Stimulated activated CD4-positive, alpha-beta T cell treated with anti-CD3 and anti-CD28 coated beads, TNF-alpha, amount 100 ng/mL, for 48 hours (primary cell): ENCODE measurements around the gene TCEANC2.
A peak's percentile ranks its signal among the peaks of the same experiment; 100 is the strongest.
"Not testable (repeated sequence)": the region's sequence is repeated elsewhere in the genome, so short reads cannot be mapped to it uniquely, and the experiment has no call there.

Experiments used
- DNase-seq, 3 donors: peaks; one replicate each; pipeline ENCODE4 v3.0.0-alpha.2; 2020; ENCODE audit warnings: low read depth in 3 of 3

The TCEANC2 gene

DNA sequence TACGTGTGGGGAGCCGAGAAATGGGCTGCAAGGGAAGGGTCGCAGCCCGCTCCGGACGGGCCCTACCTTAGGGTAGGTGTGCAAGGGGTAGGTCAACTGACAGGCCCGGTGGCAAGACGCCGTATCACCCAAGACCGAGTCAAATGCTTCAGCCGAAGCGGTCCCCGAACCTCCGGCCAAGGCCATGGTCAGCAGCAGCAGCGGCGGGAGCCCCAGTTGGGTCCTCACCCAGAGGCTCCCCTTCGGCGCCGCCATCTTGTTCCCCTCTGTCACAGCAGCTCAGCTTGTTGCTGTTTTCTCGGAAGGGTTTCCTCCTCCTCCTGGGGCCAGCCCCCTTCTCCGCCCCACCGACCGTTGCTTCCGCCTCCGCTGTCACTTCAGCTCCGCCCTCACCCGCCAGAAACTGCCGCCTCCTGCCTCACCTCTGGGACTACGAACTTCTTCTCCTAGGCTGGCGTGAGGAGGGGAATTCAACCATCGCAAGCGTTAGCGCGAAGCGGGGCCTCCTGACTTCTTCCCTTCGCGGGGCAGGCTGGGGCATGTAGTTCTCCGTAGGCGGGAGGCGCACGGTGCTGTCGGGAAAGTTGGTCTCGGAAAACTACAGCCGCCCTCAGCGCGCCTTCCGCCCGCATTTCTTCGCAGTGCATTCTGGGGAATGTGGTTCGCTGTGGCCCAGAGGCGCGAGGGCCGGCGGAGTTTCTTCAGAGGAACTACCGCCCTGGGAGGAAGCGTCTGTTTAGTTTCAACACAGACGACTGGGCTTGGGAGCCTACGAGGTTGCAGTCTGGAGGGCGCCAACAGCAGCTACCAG, at the start of gene TCEANC2, which contains the start of gene TMEM59:
Gene TCEANC2, plus strand, starts transcription at position 675 of the 811 bp plus-strand sequence. CDS start 815 bp downstream, outside the sequence.
Gene TMEM59, minus strand, starts transcription at position 271 of the 811 bp plus-strand sequence. Its CDS starts 16 bp downstream, at position 255.
- peak; percentile 93 to 98 (median 93) for DNase-seq

DNA sequence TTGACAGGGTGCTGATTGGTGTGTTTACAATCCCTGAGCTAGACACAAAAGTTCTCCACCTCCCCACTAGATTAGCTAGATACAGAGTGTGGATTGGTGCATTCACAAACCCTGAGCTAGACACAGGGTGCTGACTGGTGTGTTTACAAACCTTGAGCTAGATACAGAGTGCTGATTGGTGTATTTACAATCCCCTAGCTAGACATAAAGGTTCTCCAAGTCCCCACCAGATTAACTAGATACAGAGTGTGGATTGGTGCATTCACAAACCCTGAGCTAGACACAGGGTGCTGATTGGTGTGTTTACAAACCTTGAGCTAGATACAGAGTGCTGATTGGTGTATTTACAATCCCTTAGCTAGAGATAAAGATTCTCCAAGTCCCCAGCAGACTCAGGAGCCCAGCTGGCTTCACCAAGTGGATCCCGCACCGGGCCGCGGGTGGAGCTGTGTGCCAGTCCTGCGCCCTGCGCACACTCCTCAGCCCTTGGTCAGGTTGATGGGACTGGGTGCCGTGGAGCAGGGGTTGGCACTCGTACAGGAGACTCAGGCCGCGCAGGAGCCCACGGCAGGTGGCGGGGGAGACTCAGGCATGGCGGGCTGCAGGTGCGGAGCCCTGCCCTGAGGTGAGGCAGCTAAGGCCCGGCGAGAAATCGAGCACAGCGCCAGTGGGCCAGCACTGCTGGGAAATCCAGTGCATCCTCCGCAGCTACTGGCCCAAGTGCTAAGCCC, 49.5 kb upstream of the TCEANC2 start:
- not testable (repeated sequence) for DNase-seq

DNA sequence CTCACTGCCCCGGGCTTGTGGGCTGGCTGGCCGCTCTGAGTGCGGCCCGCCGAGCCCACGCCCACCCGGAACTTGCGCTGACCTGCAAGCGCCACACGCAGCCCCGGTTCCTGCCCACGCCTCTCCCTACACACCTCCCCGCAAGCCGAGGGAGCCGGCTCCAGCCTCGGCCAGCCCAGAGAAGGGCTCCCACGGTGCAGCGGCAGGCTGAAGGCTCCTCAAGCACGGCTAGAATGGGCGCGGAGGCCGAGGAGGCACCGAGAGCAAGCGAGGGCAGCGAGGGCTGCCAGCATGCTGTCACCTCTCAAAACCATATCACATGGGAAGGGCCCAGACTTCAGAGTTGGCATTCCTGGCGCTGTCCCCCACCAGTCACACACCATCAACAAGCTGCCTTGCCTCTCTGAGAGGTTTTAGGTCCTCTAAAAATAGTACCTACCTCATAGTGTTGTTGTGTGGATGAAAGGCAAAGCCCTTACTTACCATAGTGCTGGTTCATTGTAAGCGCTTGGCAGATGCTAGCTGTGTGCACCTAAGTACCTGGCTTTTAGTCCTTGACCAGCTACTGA, 48.8 kb upstream of the TCEANC2 start:
- DNase-seq = no peak

DNA sequence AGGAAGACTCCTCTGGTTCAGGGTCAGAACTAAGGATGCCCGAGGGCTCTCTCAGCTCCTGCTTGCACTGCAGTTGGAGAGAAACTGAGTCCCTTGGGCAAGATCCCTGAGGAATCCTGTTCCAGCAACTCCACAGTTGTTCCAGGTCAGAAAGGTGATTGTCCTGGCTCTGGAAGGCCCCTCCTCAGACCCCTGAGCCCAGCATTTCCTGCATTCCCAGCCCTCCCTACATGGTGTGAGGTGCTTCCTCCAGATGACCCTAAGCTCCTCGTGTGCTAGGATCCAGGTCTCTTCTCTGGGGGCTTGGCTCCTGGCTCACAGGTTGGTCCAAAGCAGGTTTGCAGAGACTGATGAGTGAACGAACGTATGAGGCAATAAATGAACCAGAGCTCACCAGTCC, 46.9 kb upstream of the TCEANC2 start:
- no peak for DNase-seq

DNA sequence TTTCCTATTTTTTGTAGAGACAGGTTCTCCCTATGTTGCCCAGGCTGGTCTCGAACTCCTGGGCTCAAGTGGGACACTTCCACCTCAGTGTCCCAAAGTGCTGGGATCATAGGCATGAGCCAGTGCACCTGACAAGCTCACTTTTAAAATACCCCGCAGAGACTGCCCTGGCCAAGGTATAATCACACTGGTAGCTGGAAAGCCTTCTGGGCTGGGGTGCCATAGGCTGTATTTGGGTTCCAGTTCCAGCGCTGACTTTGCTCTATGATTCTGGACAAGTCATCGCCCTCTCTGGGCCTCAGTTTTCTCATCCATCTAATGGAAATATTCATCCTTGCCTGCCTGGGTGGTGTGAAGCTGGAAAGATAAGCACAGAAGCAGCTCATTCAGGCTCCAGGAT, 45.8 kb upstream of the TCEANC2 start:
- DNase-seq = no peak

DNA sequence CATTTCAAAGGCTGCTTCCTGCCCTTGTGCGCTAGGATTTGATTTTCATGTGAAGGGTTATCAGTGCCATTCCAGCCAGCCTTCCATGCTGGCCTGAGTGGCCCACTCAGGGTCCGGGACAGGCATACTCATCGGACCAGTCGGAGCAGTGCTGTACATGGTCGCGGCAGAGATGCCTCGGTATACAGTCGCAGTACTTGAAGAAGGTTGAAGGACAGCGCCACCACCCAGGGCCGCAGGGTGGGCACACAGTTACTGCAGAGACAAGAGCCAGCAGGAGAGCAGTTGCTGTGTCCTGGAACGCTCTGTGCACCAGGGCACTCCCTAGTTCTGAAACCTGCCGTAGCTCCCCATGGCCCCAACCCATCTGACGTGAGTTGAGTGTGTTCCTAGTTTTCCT, 44.5 kb upstream of the TCEANC2 start:
- DNase-seq = no peak

DNA sequence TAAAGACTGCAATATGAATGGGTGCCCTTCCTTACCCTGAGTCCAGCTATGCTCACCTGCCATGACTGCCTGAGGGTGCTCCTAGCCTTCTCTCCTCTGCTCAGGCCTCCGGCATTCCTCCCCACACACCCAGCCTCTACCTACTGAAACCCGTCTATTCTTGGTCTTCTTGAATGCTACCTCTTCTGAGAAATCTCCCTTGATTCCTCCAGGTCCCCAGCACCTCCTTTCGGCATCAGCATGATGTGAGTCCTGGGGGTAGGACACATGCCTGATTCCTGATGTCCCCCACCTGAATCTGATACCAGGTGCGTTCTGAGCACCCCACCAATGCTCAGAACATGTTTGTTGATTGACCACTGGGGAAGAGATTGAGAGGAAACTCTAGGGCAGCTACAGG, 44.0 kb upstream of the TCEANC2 start:
- DNase-seq = no peak

DNA sequence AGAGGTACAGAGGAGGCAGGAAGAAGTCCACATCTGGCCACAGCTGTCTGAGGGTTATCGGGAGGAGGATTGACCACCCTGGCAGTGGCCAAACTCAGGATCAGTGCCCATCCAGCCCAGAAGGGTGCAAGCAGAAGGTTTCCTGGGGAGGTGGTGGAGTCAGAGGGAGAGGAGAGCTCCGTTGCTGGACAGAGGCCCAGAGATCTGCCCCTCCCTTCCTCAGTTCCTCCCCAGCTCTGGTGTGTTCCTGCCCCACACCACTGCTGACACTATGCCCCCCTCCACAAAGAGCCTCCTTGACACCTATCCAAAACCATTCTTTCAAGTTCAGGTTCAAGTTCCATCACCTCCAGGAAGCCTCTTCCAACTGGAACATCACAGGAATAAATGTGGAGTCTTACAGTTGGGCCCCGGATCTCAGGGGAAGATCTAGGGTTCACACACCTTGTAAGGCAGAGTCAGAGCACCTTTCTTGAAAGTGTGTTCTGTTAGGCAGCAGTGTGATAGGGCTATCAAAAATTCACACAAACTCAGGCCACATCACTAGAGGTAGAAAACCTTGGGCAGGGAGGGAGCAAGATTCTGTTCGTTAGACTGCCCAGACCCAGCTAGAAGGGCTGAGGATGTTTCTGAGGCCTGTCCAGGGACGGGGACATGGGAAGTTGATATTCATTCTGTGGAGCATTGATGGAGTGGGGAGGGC, 42.8 kb upstream of the TCEANC2 start:
- no peak for DNase-seq

DNA sequence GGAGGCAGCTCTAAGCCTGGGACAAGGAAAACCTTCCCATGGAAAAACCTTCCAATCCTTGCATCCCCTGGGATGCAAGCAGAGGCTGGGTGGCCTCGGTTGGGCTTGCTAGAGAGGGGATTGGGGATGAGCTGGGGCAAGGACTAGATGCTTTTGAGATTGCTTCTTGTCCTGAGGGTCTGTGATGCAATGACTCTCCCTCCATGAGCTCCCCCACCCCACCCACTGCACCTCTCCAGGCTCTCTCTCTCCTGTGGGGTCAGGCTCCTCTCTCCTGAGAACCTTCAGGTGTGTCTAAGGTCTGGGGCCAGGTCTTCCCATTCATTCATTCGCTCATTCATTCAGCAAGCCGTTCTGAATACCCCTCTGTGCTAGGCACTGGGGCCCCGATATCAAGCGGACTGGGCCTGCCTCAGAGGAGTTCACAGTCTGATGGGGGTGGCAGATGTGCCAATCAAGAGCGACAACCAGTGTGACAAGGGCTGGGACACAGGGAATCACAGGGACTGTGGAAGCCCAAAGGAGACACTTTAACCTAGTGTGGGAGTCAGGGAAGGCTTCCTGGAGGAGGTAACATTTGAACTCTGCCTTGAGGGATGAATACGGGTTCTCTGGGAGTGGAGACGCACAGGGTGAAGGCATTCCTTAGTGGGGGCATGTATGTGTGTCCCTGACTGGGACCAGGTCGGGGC, 41.9 kb upstream of the TCEANC2 start:
- no peak for DNase-seq

DNA sequence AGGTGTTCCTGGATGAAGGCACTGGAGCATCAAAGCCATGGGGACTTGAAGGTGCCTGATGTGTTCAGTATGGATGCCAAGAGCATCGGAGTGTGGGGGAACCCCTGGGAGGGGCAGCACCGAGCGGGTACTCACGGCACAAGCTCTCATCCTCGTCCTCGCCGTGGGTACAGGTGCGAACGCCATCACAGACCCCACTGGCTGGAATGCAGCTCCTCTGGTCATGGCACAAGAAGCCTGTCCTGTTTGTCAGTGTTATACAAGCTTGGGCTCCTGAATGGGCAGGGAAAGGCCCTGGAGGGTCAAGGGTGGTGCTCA, 41.4 kb upstream of the TCEANC2 start:
- DNase-seq = no peak

DNA sequence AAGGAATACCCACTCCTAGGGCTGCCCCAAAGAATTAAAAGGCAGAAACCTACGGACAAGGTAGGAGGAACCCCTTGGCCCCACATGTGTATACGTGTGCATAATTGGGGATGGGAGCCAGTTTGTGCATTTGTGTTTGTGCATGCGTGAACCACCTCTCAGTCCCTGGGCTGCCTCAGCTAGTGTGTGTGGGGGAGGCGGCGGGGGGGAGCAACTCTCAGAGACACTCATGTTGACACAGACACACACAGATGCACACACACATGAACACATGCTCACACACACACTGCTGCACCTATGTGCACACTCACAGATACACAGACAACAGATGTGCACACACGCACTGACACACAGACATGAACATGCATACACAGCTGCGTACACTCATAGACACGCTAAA, 40.5 kb upstream of the TCEANC2 start:
- no peak for DNase-seq

DNA sequence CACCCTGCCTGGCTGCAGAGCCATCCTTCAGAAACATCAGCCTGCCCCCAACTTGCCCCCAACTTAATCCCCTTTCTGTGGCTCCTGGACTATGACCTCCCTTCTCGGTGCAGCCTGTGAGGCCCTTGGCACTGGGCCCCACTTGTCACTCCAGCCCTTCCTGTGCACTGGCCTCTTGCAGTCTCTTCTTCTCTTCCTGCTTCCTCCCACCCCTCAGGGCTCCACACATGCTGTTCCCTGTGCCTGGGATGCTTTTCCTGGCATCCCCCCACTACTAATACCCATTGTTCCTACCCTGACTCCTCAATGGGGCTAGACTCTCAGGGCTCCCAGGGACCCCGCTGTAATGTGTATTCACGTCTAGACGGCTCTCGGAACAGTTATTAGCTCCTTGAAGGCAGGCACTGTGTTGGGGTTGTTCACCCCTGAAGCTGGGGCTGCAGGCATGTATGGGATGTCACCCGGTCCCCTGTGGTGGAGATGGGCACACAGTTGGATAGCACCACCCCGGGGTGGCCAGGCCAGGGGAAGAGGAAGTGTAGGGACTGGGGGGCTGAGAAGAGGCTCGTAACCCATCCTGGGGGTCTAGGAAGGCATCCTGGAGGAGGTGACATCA, 39.9 kb upstream of the TCEANC2 start:
- no peak for DNase-seq

DNA sequence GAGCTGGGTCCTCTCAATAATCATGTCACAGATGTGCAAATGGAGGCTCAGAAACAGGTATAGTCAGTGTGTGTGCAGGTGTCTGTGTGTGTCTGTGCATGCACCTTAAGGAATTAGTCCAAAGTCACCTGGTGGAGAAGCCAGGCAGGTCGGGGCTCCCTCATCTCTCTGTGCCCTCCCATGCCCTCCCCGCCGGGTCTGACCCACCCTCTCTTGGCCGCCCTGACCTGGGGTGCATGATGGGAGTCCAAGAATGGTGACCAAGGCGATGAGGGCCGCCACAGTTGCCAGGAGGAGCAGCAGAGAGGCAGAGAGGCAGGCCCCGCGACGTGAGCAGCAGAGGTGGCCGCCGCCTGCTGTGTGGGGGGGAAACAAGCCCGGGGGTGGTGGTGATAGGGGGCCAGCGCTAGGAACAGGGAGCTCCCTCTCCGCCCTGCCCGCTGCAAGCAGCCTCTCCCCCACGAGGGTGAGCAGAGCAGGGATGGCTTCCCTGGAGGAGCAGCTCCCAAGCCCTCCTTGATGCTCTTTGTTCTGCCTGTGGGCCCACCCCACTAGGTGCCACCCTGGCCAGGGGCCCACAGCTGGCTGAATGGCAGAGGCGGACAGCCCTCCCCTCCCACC, 39.3 kb upstream of the TCEANC2 start:
- no peak for DNase-seq

DNA sequence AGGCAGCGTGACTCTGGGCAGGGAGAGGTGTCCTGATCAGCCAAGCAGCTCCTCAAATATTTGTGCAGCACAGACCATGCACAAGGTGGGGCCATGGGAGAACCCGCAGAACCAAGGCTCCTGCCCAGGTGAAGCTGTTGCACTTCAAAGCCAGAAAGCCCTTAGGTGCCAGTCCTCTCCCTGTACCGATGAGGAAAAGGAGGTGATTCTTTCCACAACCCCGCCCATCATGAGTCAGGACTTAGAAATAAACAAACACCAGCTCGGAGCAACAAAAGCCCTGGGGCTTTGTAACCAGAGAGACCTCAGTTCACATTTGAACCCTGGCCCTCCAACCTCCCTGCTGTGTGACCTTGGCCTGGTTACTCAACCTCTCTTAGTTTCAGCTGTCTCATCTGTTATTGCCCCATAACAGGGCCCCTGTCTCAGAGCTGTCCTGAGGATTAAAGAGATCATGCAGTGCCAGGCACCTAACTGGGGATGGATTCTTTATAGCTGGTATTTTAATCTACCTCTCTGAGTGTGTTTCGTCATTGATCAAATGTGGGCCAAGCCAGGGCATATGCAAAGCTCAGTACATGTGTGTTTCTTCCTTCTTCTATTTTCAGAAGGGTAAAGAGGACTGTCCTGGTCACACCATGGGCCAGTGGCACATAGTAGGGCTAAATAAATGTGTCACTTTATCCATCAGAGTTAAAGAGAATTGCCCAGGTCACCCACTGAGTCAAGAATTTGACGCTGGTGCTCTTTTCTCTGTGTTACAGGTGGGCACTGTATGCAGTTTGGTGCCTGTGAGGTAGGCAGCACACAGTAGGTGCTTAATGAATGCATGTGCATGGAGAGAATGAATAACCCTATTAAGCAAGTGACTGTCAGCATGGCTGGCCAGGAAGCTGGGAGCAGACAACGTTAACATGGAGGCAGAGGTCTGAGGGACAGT, 36.8 kb upstream of the TCEANC2 start:
- DNase-seq = no peak

DNA sequence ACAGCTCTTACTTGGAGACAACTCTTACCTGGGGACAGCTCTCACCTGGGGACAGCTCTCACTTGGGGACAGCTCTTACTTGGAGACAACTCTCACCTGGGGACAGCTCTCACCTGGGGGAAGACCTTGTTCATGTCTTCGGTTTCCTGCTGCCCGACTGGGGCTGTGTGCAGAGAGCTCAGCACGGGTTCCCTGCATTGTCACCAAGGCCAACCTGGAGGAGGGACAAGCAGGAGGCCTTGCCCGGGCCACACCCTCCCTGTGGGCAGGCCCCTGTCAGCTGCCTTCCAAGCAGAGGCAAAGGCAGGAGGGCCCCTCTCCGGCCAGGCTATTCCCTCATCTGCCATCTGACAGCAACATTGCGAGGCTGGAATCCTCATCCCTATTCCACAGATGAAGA, 35.4 kb upstream of the TCEANC2 start, which contains the start of gene LDLRAD1:
Gene LDLRAD1, minus strand, starts transcription at position 208 of the 400 bp plus-strand sequence. Its CDS starts 74 bp downstream, at position 134.
- no peak for DNase-seq

DNA sequence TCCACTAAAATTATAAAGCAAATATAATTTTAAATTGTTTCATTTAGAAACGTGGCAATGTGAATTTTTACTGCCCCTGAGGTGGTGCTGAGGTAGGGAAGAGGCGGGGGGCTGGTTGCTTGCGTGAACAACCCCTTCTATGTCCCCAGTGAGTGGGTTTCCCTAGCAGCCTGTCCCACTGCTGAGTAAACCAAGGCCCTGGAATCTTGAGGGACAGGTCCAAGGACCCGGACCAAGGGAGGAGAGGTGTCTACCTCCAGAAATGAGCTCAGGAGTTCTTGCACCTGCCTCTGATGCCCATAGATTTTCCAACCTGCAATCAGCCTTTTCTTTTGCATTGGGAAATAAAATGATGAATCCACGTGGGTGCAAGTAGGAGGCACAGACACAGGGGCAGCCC, 34.8 kb upstream of the TCEANC2 start:
- no peak for DNase-seq

DNA sequence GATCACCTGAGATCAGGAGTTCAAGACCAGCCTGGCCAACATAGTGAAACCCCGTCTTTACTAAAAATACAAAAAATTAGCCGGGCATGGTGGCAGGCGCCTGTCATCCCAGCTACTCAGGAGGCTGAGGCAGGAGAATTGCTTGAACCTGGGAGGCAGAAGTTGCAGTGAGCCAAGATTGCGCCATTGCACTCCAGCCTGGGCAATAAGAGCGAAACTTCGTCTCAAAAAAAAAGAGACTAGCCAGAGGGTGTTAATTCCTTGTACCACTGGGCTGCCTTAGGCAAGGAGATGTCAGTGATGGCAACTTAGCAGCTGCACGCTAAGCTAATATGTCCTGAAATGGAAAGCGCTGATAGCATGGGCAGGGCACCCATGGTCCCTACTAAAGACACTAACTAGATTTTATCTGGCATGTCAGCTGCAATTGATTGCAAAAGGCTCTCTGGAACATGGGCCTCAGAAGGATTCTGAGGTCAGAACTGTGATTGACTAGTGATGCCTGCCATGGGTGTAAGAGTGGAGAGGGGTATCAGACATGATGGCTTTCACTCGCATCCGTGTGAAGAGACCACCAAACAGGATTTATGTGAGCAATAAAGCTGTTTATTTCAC, 33.7 kb upstream of the TCEANC2 start:
- not testable (repeated sequence) for DNase-seq

DNA sequence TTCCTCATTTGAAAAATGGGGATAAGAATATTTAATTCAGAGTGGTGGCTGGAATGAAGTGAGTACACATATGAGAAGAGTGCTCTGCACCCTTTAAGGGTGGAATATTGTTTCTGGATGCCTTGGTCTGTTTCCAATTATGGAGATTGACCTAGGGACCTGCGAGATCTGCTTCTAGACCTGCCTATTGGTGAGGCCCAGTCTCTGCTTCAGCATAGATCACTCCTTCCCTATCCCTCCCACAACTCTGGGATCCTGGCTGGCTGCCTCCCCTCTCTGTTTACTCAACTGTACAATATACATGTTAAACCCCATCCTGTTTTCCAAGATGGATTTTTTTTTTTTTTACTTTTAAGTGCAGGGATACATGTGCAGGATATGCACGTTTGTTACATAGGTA, 29.1 kb upstream of the TCEANC2 start:
- no peak for DNase-seq

DNA sequence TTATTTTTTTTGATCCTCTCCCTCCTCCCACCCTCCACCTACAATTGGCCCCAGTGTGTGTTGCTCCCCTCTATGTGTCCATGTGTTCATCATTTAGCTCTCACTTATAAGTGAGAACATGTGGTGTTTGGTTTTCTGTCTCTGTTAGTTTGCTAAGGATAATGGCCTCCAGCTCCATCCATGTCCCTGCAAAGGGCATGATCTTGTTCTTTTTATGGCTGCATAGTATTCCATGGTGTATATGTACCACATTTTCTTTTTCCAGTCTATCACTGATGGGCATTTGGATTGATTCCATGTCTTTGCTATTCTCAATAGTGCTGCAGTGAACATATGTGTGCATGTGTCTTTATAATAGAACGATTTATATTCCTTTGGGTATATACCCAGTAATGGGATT, 28.6 kb upstream of the TCEANC2 start:
- not testable (repeated sequence) for DNase-seq
